Subcutaneous abdominal adipose tissue (tissue), 5 donors: ENCODE results near the gene PSG6.
"Not testable (repeated sequence)": the region's sequence is repeated elsewhere in the genome, so short reads cannot be mapped to it uniquely, and the experiment has no call there.

Source experiments
- H3K27ac ChIP-seq: one replicate; pipeline ENCODE4 v1.7.0; 2013; ENCODE audit warnings: low read depth, mild to moderate bottlenecking, inconsistent platforms, low read length, moderate library complexity
- H3K27me3 ChIP-seq, 5 donors: one replicate each; pipeline ENCODE4 v1.7.0; 2013; ENCODE audit warnings: low read length in 5 of 5, inconsistent platforms in 1 of 5; ENCODE audit not compliant: control insufficient read depth in 5 of 5, insufficient read depth in 4 of 5
- H3K36me3 ChIP-seq, 5 donors: one replicate each; pipeline ENCODE4 v1.7.0; 2013; ENCODE audit warnings: low read length in 5 of 5; ENCODE audit not compliant: control insufficient read depth in 5 of 5, insufficient read depth in 5 of 5
- H3K4me1 ChIP-seq, 5 donors: one replicate each; pipeline ENCODE4 v1.7.0; 2013; ENCODE audit warnings: low read length in 5 of 5, mild to moderate bottlenecking in 3 of 5, moderate library complexity in 1 of 5; ENCODE audit not compliant: control insufficient read depth in 5 of 5, insufficient read depth in 5 of 5
- H3K4me3 ChIP-seq, 5 donors: one replicate each; pipeline ENCODE4 v1.7.0; 2013; ENCODE audit warnings: low read length in 5 of 5, low read depth in 1 of 5
- H3K9ac ChIP-seq, 5 donors: one replicate each; pipeline ENCODE4 v1.7.0; 2013; ENCODE audit warnings: low read length in 5 of 5, mild to moderate bottlenecking in 4 of 5, moderate library complexity in 3 of 5
- H3K9me3 ChIP-seq, 5 donors: one replicate each; pipeline ENCODE4 v1.7.0; 2013; ENCODE audit warnings: low read length in 5 of 5; ENCODE audit not compliant: control insufficient read depth in 5 of 5
- donor health status: healthy.
- donor health status: healthy.
- donor health status: healthy.
- donor health status: healthy.
- donor health status: healthy.

Gene PSG6

DNA sequence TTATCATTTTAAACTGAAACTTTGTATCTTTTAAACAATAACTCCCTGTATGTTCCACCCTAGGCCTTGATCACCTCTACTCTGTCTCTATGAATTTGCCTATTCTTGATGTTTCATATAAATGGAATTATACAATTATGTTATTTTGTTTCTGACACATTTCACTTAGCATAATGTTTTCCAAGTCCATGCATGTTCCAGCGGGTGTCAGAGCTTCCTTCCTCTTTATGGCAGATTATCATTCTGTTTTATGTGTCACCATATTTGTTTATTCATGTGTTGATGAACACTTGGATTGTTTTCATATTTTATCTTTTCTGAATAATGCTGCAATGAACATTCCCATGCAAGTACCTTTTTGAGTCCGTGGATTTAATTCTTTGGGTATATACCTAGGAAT lies 35.0 kb downstream of the PSG6 start:
- H3K27me3 ChIP-seq, H3K4me3 ChIP-seq, H3K9me3 ChIP-seq: not testable (repeated sequence)

DNA sequence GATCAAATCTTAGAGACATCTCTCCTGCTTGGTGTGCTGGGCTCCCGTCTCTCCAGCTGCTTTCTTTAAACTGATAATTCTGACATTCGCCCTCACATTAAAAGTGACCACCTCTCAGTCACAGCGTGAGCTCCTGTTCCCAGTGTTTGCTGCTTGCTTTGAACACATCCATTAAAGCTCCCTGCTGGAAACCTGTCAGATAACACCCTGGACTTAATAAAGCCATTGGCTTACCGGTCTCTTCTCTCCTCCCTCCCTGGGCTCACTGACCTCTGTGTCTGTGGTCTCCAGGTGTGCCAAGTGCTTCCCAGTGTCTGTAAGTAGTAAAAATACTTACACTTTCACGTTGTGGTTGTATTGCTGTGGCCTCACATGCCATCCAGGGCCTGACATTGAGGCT lies 35.7 kb downstream of the PSG6 start:
- H3K9ac ChIP-seq, H3K4me1 ChIP-seq, H3K27me3 ChIP-seq, H3K27ac ChIP-seq, H3K36me3 ChIP-seq, H3K4me3 ChIP-seq, H3K9me3 ChIP-seq: not testable (repeated sequence)

More for the DNA sequence above, 35.0 kb downstream of the PSG6 start:
- H3K36me3 ChIP-seq, H3K9ac ChIP-seq, H3K27ac ChIP-seq, H3K4me1 ChIP-seq: not testable (repeated sequence)

DNA sequence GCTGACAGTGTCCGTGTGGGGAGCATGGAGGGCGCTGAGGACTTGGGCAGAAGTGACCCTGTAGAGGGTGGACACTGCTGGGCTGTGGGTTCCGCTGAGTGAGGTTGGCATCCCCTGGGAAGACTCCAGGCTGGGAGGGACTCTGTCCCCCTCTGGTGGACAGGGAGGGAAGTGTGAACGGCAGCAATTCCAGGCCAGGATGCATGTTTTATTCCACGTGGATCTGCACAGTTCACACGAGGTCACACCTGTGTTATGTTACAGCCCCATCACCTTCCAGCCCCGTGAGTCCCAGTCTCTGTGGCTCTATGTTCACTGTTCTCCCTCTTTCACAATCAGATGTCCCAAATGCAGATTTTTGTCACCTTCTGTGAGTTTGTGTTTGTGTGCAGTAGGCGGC lies 36.4 kb downstream of the PSG6 start:
- not testable (repeated sequence) for H3K27ac ChIP-seq, H3K4me1 ChIP-seq, H3K27me3 ChIP-seq, H3K9me3 ChIP-seq, H3K9ac ChIP-seq, H3K4me3 ChIP-seq, H3K36me3 ChIP-seq

DNA sequence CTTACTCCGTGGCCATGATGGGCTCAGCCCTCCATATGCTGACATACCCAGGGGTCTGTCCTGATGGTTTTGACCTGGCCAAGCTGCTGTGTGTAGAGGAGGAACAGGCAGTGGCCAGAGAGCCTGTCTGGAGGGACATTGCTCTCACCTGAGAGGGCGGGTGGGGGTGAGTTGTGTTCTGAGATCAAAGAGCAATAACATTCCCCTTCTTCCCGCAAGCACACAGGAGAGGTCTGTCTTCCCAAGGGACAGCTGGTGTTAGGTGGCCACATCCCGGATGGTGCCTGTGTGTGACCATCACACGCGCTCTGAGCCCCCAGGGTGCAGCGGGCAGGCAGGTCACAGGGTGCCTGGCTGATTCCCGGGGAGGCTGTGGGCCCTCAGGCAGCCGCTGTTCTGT lies 37.1 kb downstream of the PSG6 start:
- H3K27ac ChIP-seq, H3K4me3 ChIP-seq, H3K27me3 ChIP-seq, H3K36me3 ChIP-seq, H3K9ac ChIP-seq, H3K4me1 ChIP-seq, H3K9me3 ChIP-seq: not testable (repeated sequence)

DNA sequence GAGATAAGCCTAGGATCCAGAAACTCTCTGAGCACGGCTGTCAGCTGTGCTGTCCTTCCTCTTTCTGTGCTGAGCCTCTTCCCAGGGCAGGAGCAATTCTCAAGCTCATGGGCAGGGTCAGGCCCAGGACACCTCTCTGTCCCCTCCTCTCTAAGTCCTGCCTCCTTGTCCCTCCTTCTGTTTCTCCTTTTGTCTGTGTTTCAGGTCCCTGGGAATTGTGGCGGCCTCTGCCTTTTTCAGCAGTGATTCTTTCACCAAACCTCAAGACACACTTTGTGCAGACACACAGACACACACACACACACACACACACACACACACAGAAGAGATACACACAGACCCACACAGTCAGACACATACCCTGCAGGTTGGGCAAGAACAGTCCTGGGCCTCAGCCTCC lies 38.1 kb downstream of the PSG6 start, which contains the start of gene PSG1:
PSG1 (minus strand) TSS at position 101 of the 400 bp plus-strand sequence. CDS start 132 bp downstream, outside the sequence.
- no peak within 1 kb of the TSS for H3K27ac ChIP-seq
- H3K9ac ChIP-seq: no peak within 1 kb of the TSS
- no peaks in the 10 kb centered on the region for H3K4me1 ChIP-seq
- H3K36me3 ChIP-seq: no peaks in the 10 kb centered on the region
- no peak within 1 kb of the TSS for H3K4me3 ChIP-seq
- H3K9me3 ChIP-seq: no peaks in the 10 kb centered on the region
- H3K27me3 ChIP-seq: no peaks in the 10 kb centered on the region

DNA sequence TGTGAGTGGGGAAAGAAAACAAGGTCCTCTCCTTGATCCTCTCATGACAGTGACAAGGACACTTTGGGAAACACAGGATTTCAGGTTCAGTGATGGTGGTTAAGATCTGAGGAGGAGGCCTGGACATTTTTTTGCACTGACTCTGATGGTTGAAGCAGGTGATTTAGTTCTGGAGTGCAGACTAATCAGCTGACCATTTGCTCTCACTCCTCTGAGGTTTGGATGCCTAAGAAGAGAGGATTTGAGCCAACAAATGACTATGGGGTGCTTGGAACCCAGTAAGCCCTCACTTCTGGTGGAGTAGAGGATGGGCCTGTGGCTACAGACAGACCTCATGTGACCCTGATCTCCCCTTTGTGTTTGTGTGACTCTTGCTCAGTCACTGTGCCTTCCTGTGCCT lies 41.1 kb downstream of the PSG6 start:
- not testable (repeated sequence) for H3K36me3 ChIP-seq, H3K27ac ChIP-seq, H3K9me3 ChIP-seq, H3K4me3 ChIP-seq, H3K4me1 ChIP-seq, H3K27me3 ChIP-seq, H3K9ac ChIP-seq

DNA sequence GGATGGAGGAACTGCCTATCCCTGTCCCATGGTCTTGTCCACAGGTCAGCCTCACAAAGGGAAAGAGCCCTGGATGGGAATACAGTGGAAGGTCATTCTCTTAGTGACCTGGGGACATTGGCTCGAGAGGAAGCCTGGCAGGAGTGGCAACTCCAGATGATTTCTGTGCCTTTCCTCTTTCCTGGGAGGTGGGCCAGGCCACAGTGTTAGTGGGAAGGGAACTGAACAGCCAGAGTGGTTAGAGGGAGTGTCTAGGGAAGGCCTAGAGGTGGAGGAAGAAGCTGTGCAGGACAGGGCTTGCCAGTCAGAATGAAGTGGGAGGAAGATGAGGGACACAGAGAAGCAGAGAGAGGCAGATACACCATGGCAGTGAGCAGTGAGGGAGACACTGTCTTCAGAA lies 41.8 kb downstream of the PSG6 start:
- H3K4me3 ChIP-seq, H3K4me1 ChIP-seq, H3K36me3 ChIP-seq, H3K9ac ChIP-seq, H3K9me3 ChIP-seq, H3K27me3 ChIP-seq, H3K27ac ChIP-seq: not testable (repeated sequence)

DNA sequence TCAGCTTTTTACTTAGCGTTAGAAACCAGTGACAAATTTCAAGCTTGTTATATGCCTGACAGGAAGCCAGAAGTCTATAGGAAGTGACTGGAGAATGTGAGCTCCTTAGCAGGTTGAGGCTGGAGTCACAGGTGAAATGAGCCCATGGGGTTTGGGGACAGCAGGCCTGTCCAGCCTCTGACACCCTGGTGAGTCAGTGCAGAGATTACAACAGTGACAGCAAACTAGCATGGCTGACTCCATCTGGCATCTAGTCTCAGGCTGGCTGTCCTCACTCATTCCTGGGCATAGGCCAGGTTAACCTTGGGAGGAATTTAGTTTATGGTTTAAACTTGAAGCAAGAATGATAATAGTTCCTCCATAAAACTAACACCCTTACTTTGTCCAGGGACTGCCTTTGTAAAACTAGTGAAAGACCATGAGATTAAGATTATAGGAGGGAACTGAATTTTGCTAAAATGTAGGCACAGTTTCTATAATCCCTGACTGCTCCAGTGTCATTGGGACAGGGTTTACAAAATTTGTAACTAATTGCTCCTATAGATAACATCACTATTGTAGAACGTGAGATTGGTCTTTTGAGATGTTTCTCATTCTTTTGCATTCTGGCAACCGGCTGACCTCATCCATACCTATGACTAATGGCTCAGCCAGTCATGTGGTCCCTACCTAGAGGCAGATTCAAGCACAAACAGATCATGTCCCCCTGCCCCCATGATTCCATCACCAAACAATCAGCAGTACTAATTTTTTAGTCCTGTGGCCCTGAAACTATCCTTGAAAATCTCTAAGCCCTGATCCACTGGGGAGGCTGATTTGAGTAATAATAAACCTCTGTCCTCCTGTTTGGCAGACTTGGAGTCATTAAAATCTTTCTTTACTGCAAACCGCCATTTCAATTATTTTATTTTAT lies 42.5 kb downstream of the PSG6 start:
- H3K9ac ChIP-seq, H3K4me1 ChIP-seq, H3K27me3 ChIP-seq, H3K27ac ChIP-seq, H3K9me3 ChIP-seq, H3K36me3 ChIP-seq, H3K4me3 ChIP-seq: not testable (repeated sequence)

DNA sequence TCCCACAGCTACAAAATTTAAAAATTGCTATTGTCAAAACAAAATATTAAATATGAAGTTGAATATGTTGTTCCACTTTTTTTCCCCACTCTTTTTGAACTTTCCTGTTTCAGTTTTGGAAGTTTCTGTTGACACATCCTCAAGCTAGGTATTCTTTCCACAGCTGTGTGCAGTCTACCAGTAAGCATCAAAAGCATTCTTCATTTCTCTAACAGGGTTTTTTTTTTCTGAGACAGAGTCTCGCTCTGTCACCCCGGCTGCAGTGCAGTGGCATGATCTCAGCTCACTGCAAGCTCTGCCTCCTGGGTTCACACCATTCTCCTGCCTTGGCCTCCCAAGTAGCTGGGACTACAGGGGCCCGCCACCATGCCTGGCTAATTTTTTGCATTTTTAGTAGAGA lies 43.6 kb downstream of the PSG6 start:
- H3K9me3 ChIP-seq, H3K4me1 ChIP-seq, H3K4me3 ChIP-seq, H3K9ac ChIP-seq, H3K27me3 ChIP-seq, H3K36me3 ChIP-seq, H3K27ac ChIP-seq: not testable (repeated sequence)

DNA sequence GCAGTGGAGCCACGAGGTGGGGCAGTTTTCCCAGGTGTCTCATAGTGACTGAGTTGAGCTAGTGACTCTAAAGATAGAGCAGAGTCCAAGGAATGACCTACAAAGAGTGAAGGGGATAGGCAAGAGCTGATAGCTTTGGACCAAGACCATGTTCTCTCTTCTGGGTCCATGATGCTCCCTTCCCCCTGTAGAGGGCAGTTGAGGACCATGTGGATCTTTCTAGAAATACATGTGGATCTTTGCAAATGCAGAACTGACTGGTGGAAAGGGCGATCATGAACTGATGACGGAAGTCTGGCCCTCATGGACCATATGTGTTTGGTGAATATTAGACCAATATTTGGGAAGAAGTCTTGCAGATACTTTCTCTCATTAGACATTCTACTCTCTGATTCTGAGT lies 45.1 kb downstream of the PSG6 start:
- no peaks in the 10 kb centered on the region for H3K9me3 ChIP-seq
- H3K27ac ChIP-seq: no peak overlapping the region
- no peaks in the 10 kb centered on the region for H3K27me3 ChIP-seq
- no peak overlapping the region for H3K9ac ChIP-seq
- H3K36me3 ChIP-seq: no peaks in the 10 kb centered on the region
- H3K4me3 ChIP-seq: no peak overlapping the region
- no peaks in the 10 kb centered on the region for H3K4me1 ChIP-seq

DNA sequence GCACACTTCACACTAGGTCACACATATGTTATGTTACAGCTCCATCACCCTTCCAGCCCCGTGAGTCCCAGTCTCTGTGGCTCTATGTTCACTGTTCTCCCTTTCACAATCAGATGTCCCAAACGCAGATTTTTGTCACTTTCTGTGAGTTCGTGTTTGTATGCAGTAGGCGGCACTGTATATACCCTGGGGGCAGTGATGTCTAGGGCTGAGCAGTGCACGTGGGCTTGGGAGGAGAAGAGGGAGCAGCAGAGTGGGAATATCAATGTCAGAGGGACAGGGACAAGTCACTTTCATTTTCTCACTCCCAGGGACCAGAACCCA lies 60.2 kb downstream of the PSG6 start:
- Histone ChIP-seq H3K27me3 (no peaks in the 10 kb centered on the region), H3K9me3 (no peaks in the 10 kb centered on the region), H3K4me3 (no peak overlapping the region), H3K36me3 (no peaks in the 10 kb centered on the region), H3K27ac (no peak overlapping the region), H3K4me1 (no peaks in the 10 kb centered on the region), H3K9ac (no peak overlapping the region)
